SK-N-SH treated with all-trans-retinoic acid at 6 μM for 48 hours (cell line): ENCODE results near the gene DNAJC19.

Source experiments
- ATAC-seq: fragments of 200-7000 bp; cut with Tn5 transposase; 3 replicates; pipeline ENCODE4 v1.9.1; 2020; ENCODE audit warnings: mild to moderate bottlenecking, moderate library complexity
- ARNTL ChIP-seq: fragments of 450-650 bp; formaldehyde crosslinking; IDR thresholded peaks from 2 replicates; pipeline ENCODE4 v1.5.0; 2020; ENCODE audit warnings: low read depth, mild to moderate bottlenecking, moderate library complexity, borderline replicate concordance
- BACH2 ChIP-seq: fragments of 250-450 bp; sonication (Bioruptor Pico); IDR thresholded peaks from 2 replicates; pipeline ENCODE4 v1.9.0; 2021; ENCODE audit warnings: mild to moderate bottlenecking, borderline replicate concordance
- CSDC2 ChIP-seq: fragments of 250-450 bp; sonication (Bioruptor Pico); IDR thresholded peaks from 2 replicates; pipeline ENCODE4 v1.5.0; 2020; ENCODE audit warnings: mild to moderate bottlenecking, moderate library complexity
- ESRRG ChIP-seq: fragments of 250-450 bp; sonication (Bioruptor Pico); IDR thresholded peaks from 2 replicates; pipeline ENCODE4 v1.6.1; 2021; ENCODE audit warnings: mild to moderate bottlenecking
- GLIS3 ChIP-seq: fragments of 250-450 bp; sonication (Bioruptor Pico); IDR thresholded peaks from 2 replicates; pipeline ENCODE4 v1.5.0; 2020; ENCODE audit warnings: mild to moderate bottlenecking, moderate library complexity
- ISL1 ChIP-seq: fragments of 250-450 bp; sonication (Bioruptor Pico); IDR thresholded peaks from 2 replicates; pipeline ENCODE4 v2.1.2; 2022; ENCODE audit warnings: mild to moderate bottlenecking, moderate library complexity
- OSR1 ChIP-seq: fragments of 250-450 bp; sonication (Bioruptor Pico); IDR thresholded peaks from 2 replicates; pipeline ENCODE4 v1.8.0; 2022; ENCODE audit warnings: moderate library complexity, mild to moderate bottlenecking, inconsistent platforms
- PPARA ChIP-seq: fragments of 250-450 bp; sonication (Bioruptor Pico); IDR thresholded peaks from 2 replicates; pipeline ENCODE4 v1.5.0; 2020; ENCODE audit warnings: mild to moderate bottlenecking, borderline replicate concordance
- RARB ChIP-seq: fragments of 250-450 bp; sonication (Bioruptor Pico); IDR thresholded peaks from 2 replicates; pipeline ENCODE4 v1.8.0; 2021; ENCODE audit warnings: mild to moderate bottlenecking, moderate library complexity
- SNAI2 ChIP-seq: fragments of 250-450 bp; sonication (Bioruptor Pico); IDR thresholded peaks from 2 replicates; pipeline ENCODE4 v1.5.0; 2020; ENCODE audit warnings: mild to moderate bottlenecking, moderate library complexity
- TCF4 ChIP-seq: fragments of 250-450 bp; sonication (Bioruptor Pico); IDR thresholded peaks from 2 replicates; pipeline ENCODE4 v1.8.0; 2021; ENCODE audit warnings: mild to moderate bottlenecking, moderate library complexity, borderline replicate concordance
- TOX ChIP-seq: fragments of 250-450 bp; sonication (Bioruptor Pico); IDR thresholded peaks from 2 replicates; pipeline ENCODE4 v1.8.0; 2021; ENCODE audit warnings: mild to moderate bottlenecking, moderate library complexity, borderline replicate concordance
- ZC3H10 ChIP-seq: fragments of 250-450 bp; sonication (Bioruptor Pico); IDR thresholded peaks from 2 replicates; pipeline ENCODE4 v1.5.1; 2021; ENCODE audit warnings: mild to moderate bottlenecking, moderate library complexity
- ZFP3 ChIP-seq: fragments of 250-450 bp; sonication (Bioruptor Pico); IDR thresholded peaks from 2 replicates; pipeline ENCODE4 v1.5.0; 2020; ENCODE audit warnings: mild to moderate bottlenecking, moderate library complexity
- ZFP30 ChIP-seq: fragments of 450-650 bp; formaldehyde crosslinking; IDR thresholded peaks from 2 replicates; pipeline ENCODE4 v1.5.0; 2022; ENCODE audit warnings: mild to moderate bottlenecking, moderate library complexity
- ZNF565 ChIP-seq: fragments of 450-650 bp; formaldehyde crosslinking; conservative IDR thresholded peaks from 2 replicates; pipeline ENCODE4 v1.5.0; 2020; ENCODE audit warnings: low read depth, mild to moderate bottlenecking, moderate library complexity
- ZNF70 ChIP-seq: fragments of 450-650 bp; formaldehyde crosslinking; IDR thresholded peaks from 2 replicates; pipeline ENCODE4 v1.5.0; 2020; ENCODE audit warnings: mild to moderate bottlenecking, moderate library complexity
- ZNF8 ChIP-seq: fragments of 450-650 bp; formaldehyde crosslinking; IDR thresholded peaks from 2 replicates; pipeline ENCODE4 v1.5.0; 2020; ENCODE audit warnings: mild to moderate bottlenecking, moderate library complexity
- TF ChIP-seq, protein P1 (sequence below): fragments of 250-450 bp; sonication (Bioruptor Pico); IDR thresholded peaks from 2 replicates; pipeline ENCODE4 v1.8.0; 2020; ENCODE audit warnings: mild to moderate bottlenecking, moderate library complexity, borderline replicate concordance
- TF ChIP-seq, protein P2 (sequence below): fragments of 250-450 bp; sonication (Bioruptor Pico); IDR thresholded peaks from 2 replicates; pipeline ENCODE4 v1.5.1; 2020; ENCODE audit warnings: low read depth, mild to moderate bottlenecking, moderate library complexity
- TF ChIP-seq, protein P3 (sequence below): fragments of 250-450 bp; sonication (Bioruptor Pico); IDR thresholded peaks from 2 replicates; pipeline ENCODE4 v1.5.1; 2021; ENCODE audit warnings: mild to moderate bottlenecking, moderate library complexity
- TF ChIP-seq, protein P4 (sequence below): fragments of 250-450 bp; sonication (Bioruptor Pico); IDR thresholded peaks from 2 replicates; pipeline ENCODE4 v1.8.0; 2021; ENCODE audit warnings: low read depth, mild to moderate bottlenecking, moderate library complexity, borderline replicate concordance
- TF ChIP-seq, protein P5 (sequence below): fragments of 250-450 bp; sonication (Bioruptor Pico); IDR thresholded peaks from 2 replicates; pipeline ENCODE4 v1.5.0; 2020; ENCODE audit warnings: mild to moderate bottlenecking, moderate library complexity

DNAJC19 gene

DNA sequence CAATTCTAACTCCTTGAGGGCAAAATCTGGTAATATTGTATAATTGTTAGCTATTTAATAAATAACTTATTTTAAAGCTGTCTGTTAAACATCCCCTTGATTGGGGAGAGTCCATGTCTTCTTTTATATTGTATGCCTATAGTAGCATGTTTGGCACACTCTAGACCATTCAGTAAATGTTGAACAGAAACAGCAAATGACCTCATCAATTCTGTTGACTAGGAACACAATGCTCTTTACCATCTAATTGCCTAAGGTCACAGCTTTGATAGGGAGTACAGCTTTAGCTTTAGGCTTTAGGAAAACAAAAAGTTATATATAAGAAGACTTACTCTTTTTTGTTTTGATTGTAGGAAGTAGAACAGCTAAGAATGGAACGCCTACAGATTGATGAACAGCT is 27.0 kb downstream of the DNAJC19 start:
- ATAC-seq: no peak
- TF ChIP-seq, protein P1, sequence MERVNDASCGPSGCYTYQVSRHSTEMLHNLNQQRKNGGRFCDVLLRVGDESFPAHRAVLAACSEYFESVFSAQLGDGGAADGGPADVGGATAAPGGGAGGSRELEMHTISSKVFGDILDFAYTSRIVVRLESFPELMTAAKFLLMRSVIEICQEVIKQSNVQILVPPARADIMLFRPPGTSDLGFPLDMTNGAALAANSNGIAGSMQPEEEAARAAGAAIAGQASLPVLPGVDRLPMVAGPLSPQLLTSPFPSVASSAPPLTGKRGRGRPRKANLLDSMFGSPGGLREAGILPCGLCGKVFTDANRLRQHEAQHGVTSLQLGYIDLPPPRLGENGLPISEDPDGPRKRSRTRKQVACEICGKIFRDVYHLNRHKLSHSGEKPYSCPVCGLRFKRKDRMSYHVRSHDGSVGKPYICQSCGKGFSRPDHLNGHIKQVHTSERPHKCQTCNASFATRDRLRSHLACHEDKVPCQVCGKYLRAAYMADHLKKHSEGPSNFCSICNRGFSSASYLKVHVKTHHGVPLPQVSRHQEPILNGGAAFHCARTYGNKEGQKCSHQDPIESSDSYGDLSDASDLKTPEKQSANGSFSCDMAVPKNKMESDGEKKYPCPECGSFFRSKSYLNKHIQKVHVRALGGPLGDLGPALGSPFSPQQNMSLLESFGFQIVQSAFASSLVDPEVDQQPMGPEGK (CRISPR knock-in tag): no peak
- TF ChIP-seq ZNF565 (CRISPR knock-in tag): no peak
- no peak for TF ChIP-seq ZFP3
- no peak for TF ChIP-seq TCF4 (CRISPR knock-in tag)
- TF ChIP-seq ESRRG (CRISPR knock-in tag): no peak
- TF ChIP-seq ZNF70: no peak
- no peak for TF ChIP-seq SNAI2 (CRISPR knock-in tag)
- TF ChIP-seq ZC3H10: no peak
- TF ChIP-seq, protein P2, sequence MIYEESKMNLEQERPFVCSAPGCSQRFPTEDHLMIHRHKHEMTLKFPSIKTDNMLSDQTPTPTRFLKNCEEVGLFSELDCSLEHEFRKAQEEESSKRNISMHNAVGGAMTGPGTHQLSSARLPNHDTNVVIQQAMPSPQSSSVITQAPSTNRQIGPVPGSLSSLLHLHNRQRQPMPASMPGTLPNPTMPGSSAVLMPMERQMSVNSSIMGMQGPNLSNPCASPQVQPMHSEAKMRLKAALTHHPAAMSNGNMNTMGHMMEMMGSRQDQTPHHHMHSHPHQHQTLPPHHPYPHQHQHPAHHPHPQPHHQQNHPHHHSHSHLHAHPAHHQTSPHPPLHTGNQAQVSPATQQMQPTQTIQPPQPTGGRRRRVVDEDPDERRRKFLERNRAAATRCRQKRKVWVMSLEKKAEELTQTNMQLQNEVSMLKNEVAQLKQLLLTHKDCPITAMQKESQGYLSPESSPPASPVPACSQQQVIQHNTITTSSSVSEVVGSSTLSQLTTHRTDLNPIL (CRISPR knock-in tag): no peak
- TF ChIP-seq TOX (CRISPR knock-in tag): no peak
- TF ChIP-seq ISL1 (CRISPR knock-in tag): no peak
- no peak for TF ChIP-seq OSR1 (CRISPR knock-in tag)
- no peak for TF ChIP-seq CSDC2 (CRISPR knock-in tag)
- TF ChIP-seq GLIS3 (CRISPR knock-in tag): no peak
- TF ChIP-seq, protein P3, sequence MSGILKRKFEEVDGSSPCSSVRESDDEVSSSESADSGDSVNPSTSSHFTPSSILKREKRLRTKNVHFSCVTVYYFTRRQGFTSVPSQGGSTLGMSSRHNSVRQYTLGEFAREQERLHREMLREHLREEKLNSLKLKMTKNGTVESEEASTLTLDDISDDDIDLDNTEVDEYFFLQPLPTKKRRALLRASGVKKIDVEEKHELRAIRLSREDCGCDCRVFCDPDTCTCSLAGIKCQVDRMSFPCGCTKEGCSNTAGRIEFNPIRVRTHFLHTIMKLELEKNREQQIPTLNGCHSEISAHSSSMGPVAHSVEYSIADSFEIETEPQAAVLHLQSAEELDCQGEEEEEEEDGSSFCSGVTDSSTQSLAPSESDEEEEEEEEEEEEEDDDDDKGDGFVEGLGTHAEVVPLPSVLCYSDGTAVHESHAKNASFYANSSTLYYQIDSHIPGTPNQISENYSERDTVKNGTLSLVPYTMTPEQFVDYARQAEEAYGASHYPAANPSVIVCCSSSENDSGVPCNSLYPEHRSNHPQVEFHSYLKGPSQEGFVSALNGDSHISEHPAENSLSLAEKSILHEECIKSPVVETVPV: no peak
- no peak for TF ChIP-seq BACH2
- TF ChIP-seq ZNF8 (CRISPR knock-in tag): no peak
- TF ChIP-seq, protein P4, sequence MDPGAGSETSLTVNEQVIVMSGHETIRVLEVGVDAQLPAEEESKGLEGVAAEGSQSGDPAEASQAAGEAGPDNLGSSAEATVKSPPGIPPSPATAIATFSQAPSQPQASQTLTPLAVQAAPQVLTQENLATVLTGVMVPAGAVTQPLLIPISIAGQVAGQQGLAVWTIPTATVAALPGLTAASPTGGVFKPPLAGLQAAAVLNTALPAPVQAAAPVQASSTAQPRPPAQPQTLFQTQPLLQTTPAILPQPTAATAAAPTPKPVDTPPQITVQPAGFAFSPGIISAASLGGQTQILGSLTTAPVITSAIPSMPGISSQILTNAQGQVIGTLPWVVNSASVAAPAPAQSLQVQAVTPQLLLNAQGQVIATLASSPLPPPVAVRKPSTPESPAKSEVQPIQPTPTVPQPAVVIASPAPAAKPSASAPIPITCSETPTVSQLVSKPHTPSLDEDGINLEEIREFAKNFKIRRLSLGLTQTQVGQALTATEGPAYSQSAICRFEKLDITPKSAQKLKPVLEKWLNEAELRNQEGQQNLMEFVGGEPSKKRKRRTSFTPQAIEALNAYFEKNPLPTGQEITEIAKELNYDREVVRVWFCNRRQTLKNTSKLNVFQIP: no peak
- TF ChIP-seq PPARA (CRISPR knock-in tag): no peak
- no peak for TF ChIP-seq RARB (CRISPR knock-in tag)

DNA sequence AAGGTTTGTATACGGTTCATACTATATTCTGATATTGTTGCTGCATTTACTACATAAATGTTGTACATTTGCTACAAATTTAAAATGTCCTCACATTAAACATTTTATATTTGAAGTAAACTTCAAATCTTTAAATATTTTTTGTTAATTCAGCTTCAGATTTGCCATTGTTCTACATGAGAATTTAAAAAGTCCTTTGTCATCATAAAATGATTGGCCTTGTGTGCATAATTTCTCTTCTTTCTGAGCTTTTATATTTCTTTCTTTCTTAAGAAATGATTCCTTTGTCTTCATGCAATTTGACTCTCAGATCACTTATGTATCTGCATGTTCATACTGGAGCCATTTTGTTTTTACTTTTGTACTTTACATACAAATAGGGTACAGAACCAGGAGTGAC is 28.0 kb downstream of the DNAJC19 start:
- ATAC-seq: no peak
- TF ChIP-seq ZFP30 (no peak), OSR1 (CRISPR knock-in tag) (no peak), RARB (CRISPR knock-in tag) (no peak), ZNF70 (no peak), ZNF565 (CRISPR knock-in tag) (no peak), CSDC2 (CRISPR knock-in tag) (no peak)
- TF ChIP-seq, protein P2 (CRISPR knock-in tag): no peak
- TF ChIP-seq, protein P5, sequence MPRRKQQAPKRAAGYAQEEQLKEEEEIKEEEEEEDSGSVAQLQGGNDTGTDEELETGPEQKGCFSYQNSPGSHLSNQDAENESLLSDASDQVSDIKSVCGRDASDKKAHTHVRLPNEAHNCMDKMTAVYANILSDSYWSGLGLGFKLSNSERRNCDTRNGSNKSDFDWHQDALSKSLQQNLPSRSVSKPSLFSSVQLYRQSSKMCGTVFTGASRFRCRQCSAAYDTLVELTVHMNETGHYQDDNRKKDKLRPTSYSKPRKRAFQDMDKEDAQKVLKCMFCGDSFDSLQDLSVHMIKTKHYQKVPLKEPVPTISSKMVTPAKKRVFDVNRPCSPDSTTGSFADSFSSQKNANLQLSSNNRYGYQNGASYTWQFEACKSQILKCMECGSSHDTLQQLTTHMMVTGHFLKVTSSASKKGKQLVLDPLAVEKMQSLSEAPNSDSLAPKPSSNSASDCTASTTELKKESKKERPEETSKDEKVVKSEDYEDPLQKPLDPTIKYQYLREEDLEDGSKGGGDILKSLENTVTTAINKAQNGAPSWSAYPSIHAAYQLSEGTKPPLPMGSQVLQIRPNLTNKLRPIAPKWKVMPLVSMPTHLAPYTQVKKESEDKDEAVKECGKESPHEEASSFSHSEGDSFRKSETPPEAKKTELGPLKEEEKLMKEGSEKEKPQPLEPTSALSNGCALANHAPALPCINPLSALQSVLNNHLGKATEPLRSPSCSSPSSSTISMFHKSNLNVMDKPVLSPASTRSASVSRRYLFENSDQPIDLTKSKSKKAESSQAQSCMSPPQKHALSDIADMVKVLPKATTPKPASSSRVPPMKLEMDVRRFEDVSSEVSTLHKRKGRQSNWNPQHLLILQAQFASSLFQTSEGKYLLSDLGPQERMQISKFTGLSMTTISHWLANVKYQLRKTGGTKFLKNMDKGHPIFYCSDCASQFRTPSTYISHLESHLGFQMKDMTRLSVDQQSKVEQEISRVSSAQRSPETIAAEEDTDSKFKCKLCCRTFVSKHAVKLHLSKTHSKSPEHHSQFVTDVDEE: no peak

DNA sequence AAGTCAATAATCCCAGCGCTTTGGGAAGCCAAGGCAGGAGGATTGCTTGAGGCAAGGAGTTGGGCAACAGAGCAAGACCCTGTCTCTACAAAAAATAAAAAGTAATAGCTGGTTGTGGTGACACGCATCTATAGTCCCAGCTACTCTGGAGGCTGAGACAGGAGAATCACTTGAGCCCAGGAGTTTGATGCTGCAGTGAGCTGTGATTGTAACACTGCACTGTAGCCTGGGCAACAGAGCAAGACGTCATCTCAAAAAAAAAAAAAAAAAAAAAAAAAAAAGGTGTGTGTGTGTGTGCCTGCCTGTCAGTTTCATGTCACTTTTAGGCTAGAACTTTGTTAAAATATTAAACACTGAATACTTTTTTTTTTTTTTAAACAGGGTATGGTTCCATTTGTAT is 28.4 kb downstream of the DNAJC19 start:
- TF ChIP-seq GLIS3 (CRISPR knock-in tag): no peak
- TF ChIP-seq ZC3H10: no peak
- no peak for TF ChIP-seq BACH2
- TF ChIP-seq, protein P5: no peak
- no peak for TF ChIP-seq TOX (CRISPR knock-in tag)
- no peak for TF ChIP-seq ZNF8 (CRISPR knock-in tag)
- TF ChIP-seq, protein P2 (CRISPR knock-in tag): no peak
- no peak for TF ChIP-seq OSR1 (CRISPR knock-in tag)
- TF ChIP-seq PPARA (CRISPR knock-in tag): no peak
- TF ChIP-seq ZFP3: no peak
- TF ChIP-seq TCF4 (CRISPR knock-in tag): no peak
- TF ChIP-seq SNAI2 (CRISPR knock-in tag): no peak
- no peak for TF ChIP-seq ZFP30
- no peak for TF ChIP-seq ARNTL (CRISPR knock-in tag)
- TF ChIP-seq, all 23 proteins: peak for 0
- ATAC-seq: no peak
